KMS-11 (cell line): ENCODE data around the gene TEN1.
"Not testable (repeated sequence)": the region's sequence is repeated elsewhere in the genome, so short reads cannot be mapped to it uniquely, and the experiment has no call there.

Experiments
- H2AFZ ChIP-seq: fragments of 200-600 bp; sonication (generic); 2 replicates; pipeline ENCODE4 v1.6.1; 2016; ENCODE audit warnings: antibody characterized with exemption, mixed run types, low read depth
- H3K27ac ChIP-seq: fragments of 200-600 bp; sonication (generic); 2 replicates; pipeline ENCODE4 v1.6.1; 2016; ENCODE audit warnings: mild to moderate bottlenecking, mixed run types
- H3K27me3 ChIP-seq: fragments of 200-600 bp; sonication (generic); 2 replicates; pipeline ENCODE4 v1.6.1; 2017; ENCODE audit warnings: mild to moderate bottlenecking, low read depth, mixed run types, moderate library complexity; ENCODE audit not compliant: insufficient read depth
- H3K36me3 ChIP-seq: fragments of 200-600 bp; sonication (generic); 2 replicates; pipeline ENCODE4 v1.6.1; 2017; ENCODE audit warnings: mild to moderate bottlenecking, mixed run types; ENCODE audit not compliant: insufficient read depth
- H3K4me1 ChIP-seq: fragments of 200-600 bp; sonication (generic); 2 replicates; pipeline ENCODE4 v1.6.1; 2016; ENCODE audit warnings: mild to moderate bottlenecking, low read depth, mixed run types; ENCODE audit not compliant: poor library complexity, severe bottlenecking
- H3K4me2 ChIP-seq: fragments of 200-600 bp; sonication (generic); 2 replicates; pipeline ENCODE4 v1.7.0; 2016; ENCODE audit warnings: mild to moderate bottlenecking, mixed run types
- H3K4me3 ChIP-seq: fragments of 200-600 bp; sonication (generic); IDR thresholded peaks from 2 replicates; pipeline ENCODE4 v1.6.1; 2017; ENCODE audit warnings: low read depth, low read length, mixed read lengths; ENCODE audit not compliant: insufficient read depth
- H3K79me2 ChIP-seq: fragments of 200-600 bp; sonication (generic); 2 replicates; pipeline ENCODE4 v1.6.1; 2016; ENCODE audit warnings: low read depth, mixed run types; ENCODE audit not compliant: insufficient read depth
- H3K9ac ChIP-seq: fragments of 200-600 bp; sonication (generic); 2 replicates; pipeline ENCODE4 v1.6.1; 2016; ENCODE audit warnings: mild to moderate bottlenecking, mixed run types
- H4K20me1 ChIP-seq: fragments of 200-600 bp; sonication (generic); 2 replicates; pipeline ENCODE4 v1.6.1; 2016; ENCODE audit warnings: mild to moderate bottlenecking, mixed run types; ENCODE audit not compliant: insufficient read depth
- CTCF ChIP-seq: fragments of 200-600 bp; sonication (generic); conservative IDR thresholded peaks from 2 replicates; pipeline ENCODE4 v1.6.1; 2017; ENCODE audit warnings: low read depth, mild to moderate bottlenecking, antibody characterized with exemption, low read length, moderate library complexity, mixed read lengths

TEN1 gene

GRCh38 chr17:76039121-76039520, 60.1 kb downstream of the TEN1 start:
- no peaks in the 10 kb centered on the region for H3K27me3 ChIP-seq
- no peak for TF ChIP-seq CTCF
- H3K36me3 ChIP-seq = peaks cover 4% of the 10 kb centered on the region; the same call in 1 of the 2 replicates
- H3K4me1 ChIP-seq = no peaks in the 10 kb centered on the region
- H3K9ac ChIP-seq = no peak overlapping the region
- H4K20me1 ChIP-seq = no peaks in the 10 kb centered on the region
- no peak overlapping the region for H3K27ac ChIP-seq
- H2AFZ ChIP-seq = no peak overlapping the region
- H3K79me2 ChIP-seq = no peaks in the 10 kb centered on the region
- H3K4me3 ChIP-seq = no peak overlapping the region
- no peak overlapping the region for H3K4me2 ChIP-seq

- Histone ChIP-seq H3K4me1 (no peaks in the 10 kb centered on the region), H3K4me3 (no peak overlapping the region), H3K27me3 (no peaks in the 10 kb centered on the region), H3K4me2 (no peak overlapping the region), H3K36me3 (peaks cover 11% of the 10 kb centered on the region; the same call in 1 of the 2 replicates), H4K20me1 (no peaks in the 10 kb centered on the region), H3K79me2 (no peaks in the 10 kb centered on the region), H3K9ac (no peak overlapping the region), H2AFZ (no peak overlapping the region), H3K27ac (no peak overlapping the region)
- no peak for TF ChIP-seq CTCF
These were observed 61.3 kb downstream of the TEN1 start for GRCh38 chr17:76040376-76040775.

- H3K4me3 ChIP-seq, H3K4me2 ChIP-seq, H3K27ac ChIP-seq, H3K9ac ChIP-seq, H3K79me2 ChIP-seq, H3K4me1 ChIP-seq, H2AFZ ChIP-seq, H3K27me3 ChIP-seq, H4K20me1 ChIP-seq: not testable (repeated sequence)
- H3K36me3 ChIP-seq = peaks cover 12% of the 10 kb centered on the region; the same call in 1 of the 2 replicates
These were observed 63.8 kb downstream of the TEN1 start for GRCh38 chr17:76042868-76043267.

GRCh38 chr17:76044475-76045007, 65.5 kb downstream of the TEN1 start:
- peaks cover 26% of the 10 kb centered on the region; the same call in 1 of the 2 replicates for H3K36me3 ChIP-seq
- H4K20me1 ChIP-seq, H3K4me1 ChIP-seq, H3K27ac ChIP-seq, H3K79me2 ChIP-seq, H3K9ac ChIP-seq, H2AFZ ChIP-seq, H3K4me3 ChIP-seq, H3K27me3 ChIP-seq, H3K4me2 ChIP-seq: not testable (repeated sequence)

GRCh38 chr17:76046064-76046463, 67.0 kb downstream of the TEN1 start:
- no peaks in the 10 kb centered on the region for H4K20me1 ChIP-seq
- H3K4me1 ChIP-seq = no peaks in the 10 kb centered on the region
- H3K9ac ChIP-seq = no peak overlapping the region
- H3K4me2 ChIP-seq = no peak overlapping the region
- no peak overlapping the region for H3K27ac ChIP-seq
- no peak for TF ChIP-seq CTCF
- peaks cover 27% of the 10 kb centered on the region; the same call in 1 of the 2 replicates for H3K36me3 ChIP-seq
- no peak overlapping the region for H2AFZ ChIP-seq
- H3K4me3 ChIP-seq = no peak overlapping the region
- H3K27me3 ChIP-seq = no peaks in the 10 kb centered on the region
- H3K79me2 ChIP-seq = no peaks in the 10 kb centered on the region
